ENCODE measurements around the gene ARRDC1.

The ARRDC1 gene

GRCh38 chr9:137618105-137619067 is 12.9 kb downstream of the ARRDC1 start, which contains the start of gene EHMT1:
TSS of gene EHMT1 (plus strand) at chr9:137619005. CDS start at chr9:137619029, 24 bp downstream.
- CTCF ChIA-PET: interaction anchor here (0.6 to 2.1 kb wide), 8 partner anchors 11 to 344 kb away, joined by 3 to 7 read pairs (median 5); partner anchors contain the start of genes DPH7 and EXD3
- Histone ChIP-seq H3K4me3 (ENCODE audit: low read depth, low read length) (peak within 1 kb of the TSS; percentile 90), H3K9me3 (ENCODE audit: control insufficient read depth, insufficient read depth, low read depth, low read length) (no peaks in the 10 kb centered on the region), H3K36me3 (ENCODE audit: control insufficient read depth in 2 of 2, insufficient read depth in 1 of 2, low read length in 2 of 2) (peaks cover 0 to 45% of the 10 kb centered on the region in 2 experiments; a peak in 2 of 3 replicates), H3K27ac (ENCODE audit: extremely low read depth, low read depth, low read length) (peak within 1 kb of the TSS; percentile 91), H3K4me1 (ENCODE audit: control insufficient read depth, insufficient read depth, low read length) (no peaks in the 10 kb centered on the region)
- POLR2A ChIA-PET: interaction anchor here (0.5 to 1.9 kb wide), 16 partner anchors 8 to 489 kb away, joined by 3 to 24 read pairs (median 4); partner anchors contain the start of genes ARRDC1 and ZMYND19
- TF ChIP-seq PATZ1 (tag by site-specific recombination; IDR thresholded peaks at IDR 0.05) (peak; percentile 89), ZNF175 (tag by site-specific recombination; IDR thresholded peaks at IDR 0.05) (no peak), ZNF645 (tag by site-specific recombination; IDR thresholded peaks at IDR 0.05) (no peak), ZNF423 (tag by site-specific recombination; IDR thresholded peaks at IDR 0.05) (no peak), ZNF747 (tag by site-specific recombination; IDR thresholded peaks at IDR 0.05) (no peak), ZNF510 (tag by site-specific recombination; IDR thresholded peaks at IDR 0.05; ENCODE audit: insufficient replicate concordance) (no peak), ZNF549 (tag by site-specific recombination; IDR thresholded peaks at IDR 0.05) (no peak), ZNF335 (tag by site-specific recombination; conservative IDR thresholded peaks at IDR 0.05) (peak; percentile 94), ZNF157 (tag by site-specific recombination; IDR thresholded peaks at IDR 0.05) (no peak), ZNF324 (tag by site-specific recombination; IDR thresholded peaks at IDR 0.05) (no peak; the same call in 1 of the 2 replicates), BCL11A (tag by site-specific recombination; IDR thresholded peaks at IDR 0.05; ENCODE audit: low read depth) (peak; percentile 88), ZNF169 (tag by site-specific recombination; IDR thresholded peaks at IDR 0.05) (no peak), ZNF600 (tag by site-specific recombination; IDR thresholded peaks at IDR 0.05) (peak; percentile 56), ZNF623 (tag by site-specific recombination; IDR thresholded peaks at IDR 0.05) (no peak), KLF17 (tag by site-specific recombination; IDR thresholded peaks at IDR 0.05) (peak; percentile 73), ZNF398 (tag by site-specific recombination; IDR thresholded peaks at IDR 0.05) (peak; percentile 85), ZNF48 (tag by site-specific recombination; IDR thresholded peaks at IDR 0.05) (no peak), ZBTB7A (tag by site-specific recombination; IDR thresholded peaks at IDR 0.05; ENCODE audit: low read depth) (0 out of 2 replicates have a peak, but pooled peaks have one; percentile 62), MEIS1 (CRISPR knock-in tag; IDR thresholded peaks at IDR 0.05; ENCODE audit: borderline replicate concordance) (no peak), ZNF621 (tag by site-specific recombination; IDR thresholded peaks at IDR 0.05) (no peak), ZNF768 (tag by site-specific recombination; IDR thresholded peaks at IDR 0.05) (no peak), ZFP37 (tag by site-specific recombination; IDR thresholded peaks at IDR 0.05) (peak; percentile 62; the same call in 1 of the 2 replicates), ZNF391 (tag by site-specific recombination; IDR thresholded peaks at IDR 0.05; ENCODE audit: borderline replicate concordance, low read depth) (peak; percentile 60; the same call in 1 of the 2 replicates), ZBTB8A (tag by site-specific recombination; IDR thresholded peaks at IDR 0.05) (peak; percentile 74), GLI2 (tag by site-specific recombination; IDR thresholded peaks at IDR 0.05; ENCODE audit: borderline replicate concordance, low read depth) (no peak), ZNF19 (tag by site-specific recombination; IDR thresholded peaks at IDR 0.05; ENCODE audit: low read depth) (no peak), ATF2 (tag by site-specific recombination; IDR thresholded peaks at IDR 0.05; ENCODE audit: low read depth) (no peak), ZNF223 (tag by site-specific recombination; IDR thresholded peaks at IDR 0.05) (no peak), ZNF626 (tag by site-specific recombination; IDR thresholded peaks at IDR 0.05) (no peak), HOXD13 (CRISPR knock-in tag; IDR thresholded peaks at IDR 0.05; ENCODE audit: borderline replicate concordance) (no peak)
